ENCODE measurements around the gene BLOC1S4.
"Not testable (repeated sequence)": the region's sequence is repeated elsewhere in the genome, so short reads cannot be mapped to it uniquely, and the experiment has no call there.

The BLOC1S4 gene

GRCh38 chr4:6716018-6716911 lies at the start of gene BLOC1S4:
TSS of gene BLOC1S4 (plus strand) at chr4:6716174. CDS start at chr4:6716210, 36 bp downstream.
- DNase-seq (ENCODE audit: low read depth) = peak; percentile 91

GRCh38 chr4:6668391-6668790 lies 47.6 kb upstream of the BLOC1S4 start:
- peak; percentile 82 for DNase-seq (ENCODE audit: low read depth)

GRCh38 chr4:6671648-6672047 lies 44.3 kb upstream of the BLOC1S4 start:
- DNase-seq (ENCODE audit: low read depth) = no peak

- no peak for DNase-seq (ENCODE audit: low read depth)
These were observed 43.8 kb upstream of the BLOC1S4 start for GRCh38 chr4:6672131-6672530.

GRCh38 chr4:6672541-6673190 lies 43.3 kb upstream of the BLOC1S4 start:
- not testable (repeated sequence) for DNase-seq (ENCODE audit: low read depth)

- not testable (repeated sequence) for DNase-seq (ENCODE audit: low read depth)
These were observed 42.7 kb upstream of the BLOC1S4 start for GRCh38 chr4:6673191-6673659.

- peak; percentile 98 for DNase-seq (ENCODE audit: low read depth)
These were observed 42.1 kb upstream of the BLOC1S4 start for GRCh38 chr4:6673660-6674499.

GRCh38 chr4:6674500-6675149 lies 41.3 kb upstream of the BLOC1S4 start:
- peak; percentile 54 for DNase-seq (ENCODE audit: low read depth)

GRCh38 chr4:6676722-6677558 lies 39.0 kb upstream of the BLOC1S4 start:
- DNase-seq (ENCODE audit: low read depth) = no peak

GRCh38 chr4:6680372-6681034 lies 35.5 kb upstream of the BLOC1S4 start:
- DNase-seq (ENCODE audit: low read depth) = no peak

GRCh38 chr4:6681191-6681590 lies 34.8 kb upstream of the BLOC1S4 start:
- DNase-seq (ENCODE audit: low read depth) = no peak

GRCh38 chr4:6682862-6683590 lies 32.9 kb upstream of the BLOC1S4 start:
- no peak for DNase-seq (ENCODE audit: low read depth)

- DNase-seq (ENCODE audit: low read depth) = no peak
These were observed 31.3 kb upstream of the BLOC1S4 start for GRCh38 chr4:6684656-6685055.

GRCh38 chr4:6686104-6686787 lies 29.7 kb upstream of the BLOC1S4 start:
- no peak for DNase-seq (ENCODE audit: low read depth)

- DNase-seq (ENCODE audit: low read depth) = no peak
These were observed 27.8 kb upstream of the BLOC1S4 start for GRCh38 chr4:6687947-6688878.

GRCh38 chr4:6688879-6689505 lies 27.0 kb upstream of the BLOC1S4 start:
- peak; percentile 97 for DNase-seq (ENCODE audit: low read depth)

GRCh38 chr4:6689506-6689960 lies 26.4 kb upstream of the BLOC1S4 start:
- no peak for DNase-seq (ENCODE audit: low read depth)
